ENCODE data around the gene TNPO1. TPM values are rescaled to one million over a fixed set of nuclear protein-coding genes. Genes with fewer than 3 reads are reported as not detected.

Gene TNPO1
- total and polyA plus RNA-seq, 2 of the 13 experiments (the other 11 are each of a cell fraction or from before 2014, with no cell fraction given), result 26.7 to 123 TPM

GRCh38 chr5:72955143-72955767 is 138.8 kb downstream of the TNPO1 start (continued):
- 0 out of 2 replicates have a peak, but pooled peaks have one; percentile 23 for TF ChIP-seq STAT6 (CRISPR knock-in tag; IDR thresholded peaks at IDR 0.05; ENCODE audit: borderline replicate concordance)
- TF ChIP-seq CSRNP1 (CRISPR knock-in tag; IDR thresholded peaks at IDR 0.05), result no peak
- TF ChIP-seq PRMT3 (CRISPR knock-in tag; IDR thresholded peaks at IDR 0.05; ENCODE audit: borderline replicate concordance, low read depth), result no peak; the same call in 1 of the 2 replicates
- TF ChIP-seq RCOR2 (CRISPR knock-in tag; IDR thresholded peaks at IDR 0.05), result no peak
- no peak for TF ChIP-seq ZKSCAN1 (IDR thresholded peaks at IDR 0.05; ENCODE audit: low read length)
- peak; percentile 17; the same call in 1 of the 2 replicates for TF ChIP-seq MXD1 (CRISPR knock-in tag; IDR thresholded peaks at IDR 0.05)
- TF ChIP-seq ZNF674 (CRISPR knock-in tag; IDR thresholded peaks at IDR 0.05; ENCODE audit: low read depth), result no peak
- no peak; the same call in 1 of the 2 replicates for TF ChIP-seq SOX5 (CRISPR knock-in tag; IDR thresholded peaks at IDR 0.05; ENCODE audit: borderline replicate concordance)
- TF ChIP-seq ZSCAN5A (CRISPR knock-in tag; IDR thresholded peaks at IDR 0.05; ENCODE audit: borderline replicate concordance), result no peak
- no peak for TF ChIP-seq ZSCAN29 (CRISPR knock-in tag; conservative IDR thresholded peaks at IDR 0.05)
- TF ChIP-seq SCMH1 (CRISPR knock-in tag; IDR thresholded peaks at IDR 0.05; ENCODE audit: borderline replicate concordance), result no peak
- TF ChIP-seq FOXK2 (IDR thresholded peaks at IDR 0.05), result no peak
- no peak for TF ChIP-seq RNF219 (CRISPR knock-in tag; IDR thresholded peaks at IDR 0.05)
- no peak for TF ChIP-seq BORCS8-MEF2B (CRISPR knock-in tag; IDR thresholded peaks at IDR 0.05)
- no peak; the same call in 1 of the 2 replicates for TF ChIP-seq ZNF414 (CRISPR knock-in tag; IDR thresholded peaks at IDR 0.05)
- TF ChIP-seq HIC2 (CRISPR knock-in tag; IDR thresholded peaks at IDR 0.05; ENCODE audit: low read depth), result no peak
- TF ChIP-seq MTA1 (CRISPR knock-in tag; IDR thresholded peaks at IDR 0.05; ENCODE audit: borderline replicate concordance), result peak; percentile 64
- TF ChIP-seq DNMT1 (CRISPR knock-in tag; IDR thresholded peaks at IDR 0.05), result no peak
